HG03439 (cell line): ENCODE data around the gene UBE3D.
"Not testable (repeated sequence)": the region's sequence is repeated elsewhere in the genome, so short reads cannot be mapped to it uniquely, and the experiment has no call there.

Source experiments
- ATAC-seq: cut with Tn5 transposase; IDR thresholded peaks from one replicate; pipeline ENCODE4 v1.9.1; 2021; ENCODE audit warnings: mild to moderate bottlenecking, moderate library complexity; ENCODE audit not compliant: unreplicated experiment

UBE3D gene

DNA sequence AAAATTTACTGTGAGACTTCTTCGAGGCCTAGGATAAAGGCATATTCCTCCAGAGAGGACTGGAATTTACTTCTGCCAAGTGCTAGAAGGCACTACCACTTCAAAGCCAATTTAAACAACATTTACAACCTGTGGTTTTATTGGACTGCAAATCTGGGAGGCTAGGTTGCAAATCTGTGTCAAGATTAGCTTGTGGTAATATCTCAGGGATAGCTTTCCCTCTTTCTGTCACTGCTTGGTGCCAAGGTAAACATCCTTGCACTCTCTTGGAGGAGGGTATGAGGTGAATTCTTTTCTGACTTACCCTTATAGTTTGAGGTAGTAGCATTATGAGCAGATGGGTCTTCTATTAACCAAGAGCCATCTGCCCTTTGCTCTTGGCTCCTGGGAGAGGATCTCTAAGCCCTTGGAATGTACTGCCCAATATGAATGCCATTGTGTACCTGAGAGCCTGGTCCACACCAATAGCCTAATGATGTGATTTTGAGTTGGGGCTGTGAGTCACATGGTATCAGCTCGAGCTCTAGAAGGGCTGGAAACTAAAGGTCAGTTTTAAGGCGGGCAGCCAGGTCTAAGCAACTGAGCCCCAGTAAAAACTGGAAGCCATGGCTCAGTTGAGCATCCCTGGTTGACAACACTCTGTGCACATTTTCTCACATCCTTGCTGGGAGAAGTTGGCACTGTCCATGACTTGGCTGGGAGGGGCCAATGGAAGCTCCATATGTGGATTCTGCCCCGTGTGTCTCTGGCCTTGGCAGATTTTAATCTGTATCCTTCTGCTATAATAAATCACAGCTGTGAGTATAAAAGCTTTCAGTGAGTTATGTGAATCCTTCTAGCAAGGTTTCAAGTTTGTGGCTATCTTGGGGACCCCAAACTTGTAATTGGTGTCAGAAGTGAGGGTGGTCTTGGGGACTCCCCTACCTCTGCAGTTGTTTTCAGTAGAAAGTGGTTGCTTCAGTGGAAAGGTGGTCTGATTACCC is 188.1 kb downstream of the UBE3D start:
- no peak for ATAC-seq

DNA sequence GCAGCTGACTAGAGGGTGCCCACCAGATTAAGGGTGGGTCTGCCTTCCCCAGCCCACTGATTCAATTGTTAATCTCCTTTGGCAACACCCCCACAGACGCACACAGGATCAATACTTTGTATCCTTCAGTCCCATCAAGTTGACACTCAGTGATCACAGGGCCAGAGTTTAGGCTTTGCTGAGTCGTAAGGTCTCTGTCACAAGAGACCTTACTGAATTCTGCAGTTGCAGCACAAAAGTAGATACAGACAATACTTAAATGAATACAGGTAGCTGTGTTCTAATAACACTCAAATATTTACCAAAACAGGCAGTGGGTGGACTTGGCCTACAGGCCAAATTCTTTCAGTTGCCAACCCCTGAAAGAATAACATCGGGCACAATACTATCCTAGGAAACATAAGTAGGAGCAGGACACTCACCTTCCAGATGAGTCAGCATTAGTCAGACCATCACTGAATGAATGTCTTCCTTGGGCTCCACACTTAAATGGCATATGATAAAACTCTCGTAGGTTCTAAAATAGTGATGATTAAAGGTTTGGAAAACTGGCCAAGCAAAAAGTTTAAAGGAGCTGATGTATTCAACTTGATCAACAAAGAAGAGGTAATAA is 190.0 kb downstream of the UBE3D start:
- no peak for ATAC-seq

DNA sequence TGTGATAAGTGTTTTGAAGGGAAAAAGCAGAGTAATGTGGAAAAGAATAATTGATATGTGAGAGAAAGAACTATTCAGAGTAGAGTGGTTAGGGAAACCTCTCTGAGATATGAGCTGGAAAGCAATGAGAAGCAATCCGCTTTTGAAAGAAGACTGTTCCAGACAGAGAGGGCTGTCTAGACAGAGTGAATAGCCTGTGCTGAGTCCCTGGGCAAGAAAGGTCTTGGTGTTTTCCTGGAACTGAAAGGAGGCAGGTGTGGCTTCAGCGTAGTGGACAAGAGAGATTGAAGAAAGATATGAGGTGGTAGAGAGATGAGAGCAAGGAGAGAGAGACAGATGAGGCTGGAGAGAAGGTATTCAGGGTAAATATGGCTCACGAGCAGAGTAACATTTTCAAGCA is 190.8 kb downstream of the UBE3D start:
- no peak for ATAC-seq

DNA sequence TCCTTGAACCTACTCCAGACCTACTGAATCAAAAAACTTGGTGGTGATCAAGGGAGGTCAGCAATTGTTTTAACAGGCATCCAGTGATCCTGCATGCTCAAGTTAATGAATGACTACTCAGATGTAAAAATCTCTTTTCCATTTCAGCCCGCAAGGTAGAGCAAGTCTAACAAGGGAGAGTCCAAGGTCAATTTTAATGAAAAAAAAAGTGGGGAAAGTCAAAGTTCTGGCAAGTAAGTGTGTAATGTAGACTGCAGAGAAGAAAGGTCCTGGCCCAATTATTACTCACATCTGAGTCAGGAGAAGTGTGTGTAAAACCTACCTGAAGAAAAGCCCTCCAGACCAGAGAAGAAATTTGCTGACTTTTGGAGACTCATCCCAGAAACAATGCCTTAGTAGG is 193.5 kb downstream of the UBE3D start:
- no peak for ATAC-seq

DNA sequence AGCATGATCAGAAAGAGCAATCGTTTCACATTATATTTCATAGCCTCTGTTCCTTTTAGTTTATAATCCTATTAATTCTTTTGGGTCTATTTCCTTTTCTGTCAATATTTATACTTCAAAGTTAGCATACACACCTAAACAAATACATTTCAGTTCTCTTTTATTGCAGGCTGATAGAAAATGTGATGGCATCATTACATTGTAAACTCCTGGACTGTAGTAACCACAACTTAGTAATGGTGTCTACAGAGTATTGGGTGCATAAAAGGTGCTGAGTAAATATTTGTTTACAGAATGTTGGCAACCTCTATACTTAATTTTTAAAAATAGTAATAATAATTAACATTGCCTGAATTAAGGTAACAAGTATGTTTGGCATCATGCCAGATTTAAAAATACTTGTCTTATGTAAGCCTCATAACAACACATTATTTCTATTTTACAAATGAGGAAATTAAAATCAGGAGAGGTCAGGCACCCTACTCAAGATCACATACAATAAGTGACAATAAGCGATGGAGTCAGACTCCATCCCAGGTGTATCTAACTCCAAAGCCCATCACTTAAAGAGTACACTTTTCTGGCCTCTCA is 195.0 kb downstream of the UBE3D start:
- ATAC-seq = no peak

DNA sequence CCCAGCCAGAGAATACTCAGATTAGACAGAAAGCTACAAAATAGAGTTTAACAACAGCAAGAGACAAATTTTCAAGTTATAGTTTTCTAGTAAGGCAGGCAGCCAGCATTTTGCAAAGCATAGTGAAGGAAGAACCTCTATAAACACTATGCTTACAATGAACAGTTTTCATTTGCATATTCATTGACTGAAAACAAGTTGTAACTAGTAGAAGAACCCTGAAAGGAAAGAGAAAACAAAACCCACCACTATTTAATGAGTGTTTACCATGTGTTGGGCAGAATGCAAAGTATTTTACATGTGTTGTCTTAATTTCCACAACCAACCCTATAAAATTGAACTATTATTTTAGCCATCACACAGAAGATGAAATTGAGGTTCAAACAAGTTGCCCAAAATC is 196.1 kb downstream of the UBE3D start:
- ATAC-seq = no peak

DNA sequence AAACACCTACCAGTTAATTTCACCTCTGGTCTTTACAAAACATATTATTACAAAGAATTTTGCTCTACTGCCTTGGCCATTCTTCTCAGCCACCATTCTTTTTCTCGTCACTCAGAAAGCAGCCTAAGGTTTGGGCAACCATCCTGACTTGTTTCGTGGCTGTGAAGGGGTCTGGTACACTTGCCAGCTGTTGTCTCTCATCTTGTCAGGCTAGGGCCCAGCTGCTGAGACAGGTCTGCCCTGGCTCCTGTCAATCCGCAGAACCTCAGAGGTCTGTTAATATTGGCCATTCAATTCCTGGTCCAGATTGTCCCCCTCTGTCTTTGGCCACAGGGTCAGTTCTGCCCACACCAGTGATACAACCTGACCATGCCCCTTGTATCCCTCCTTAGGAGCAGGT is 197.7 kb downstream of the UBE3D start:
- no peak for ATAC-seq

DNA sequence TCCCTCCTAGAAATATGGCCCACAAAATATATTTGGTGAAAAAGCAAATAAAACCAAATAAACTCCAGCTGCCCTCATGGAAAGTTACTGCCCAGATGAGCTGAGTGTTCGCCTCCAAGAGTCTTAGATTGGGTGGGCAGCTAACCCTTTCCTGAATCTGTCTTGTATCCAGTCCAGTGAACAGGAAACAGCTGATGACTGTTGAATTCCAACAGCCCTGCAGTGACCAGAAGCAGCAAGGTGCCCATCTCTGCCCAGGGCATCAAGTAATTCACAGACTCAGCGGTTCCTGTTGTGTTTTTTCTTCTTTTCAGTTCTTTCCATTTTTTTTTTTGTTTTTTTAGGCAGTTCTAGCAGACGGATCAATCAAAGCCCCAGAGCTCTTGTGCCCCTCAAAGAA is 199.2 kb downstream of the UBE3D start:
- ATAC-seq = no peak

DNA sequence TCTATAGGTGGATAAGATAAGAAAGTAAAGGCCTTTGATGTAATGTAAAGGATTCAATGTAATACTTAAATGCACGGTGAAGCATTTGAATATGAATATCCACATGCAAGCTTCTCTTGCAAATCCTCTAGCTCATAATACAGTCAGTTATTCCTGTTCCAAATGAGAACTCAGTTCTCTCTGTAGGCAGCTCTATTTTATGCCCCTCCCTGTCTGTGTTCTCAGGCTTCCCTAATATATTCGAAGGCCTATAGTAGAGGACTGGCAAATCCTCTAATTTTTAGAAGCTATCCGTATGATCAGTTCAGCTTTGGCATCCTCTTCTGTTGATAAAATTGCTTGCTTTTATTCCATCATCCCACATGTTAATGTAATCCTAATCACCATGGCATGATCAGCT is 200.2 kb downstream of the UBE3D start:
- no peak for ATAC-seq

DNA sequence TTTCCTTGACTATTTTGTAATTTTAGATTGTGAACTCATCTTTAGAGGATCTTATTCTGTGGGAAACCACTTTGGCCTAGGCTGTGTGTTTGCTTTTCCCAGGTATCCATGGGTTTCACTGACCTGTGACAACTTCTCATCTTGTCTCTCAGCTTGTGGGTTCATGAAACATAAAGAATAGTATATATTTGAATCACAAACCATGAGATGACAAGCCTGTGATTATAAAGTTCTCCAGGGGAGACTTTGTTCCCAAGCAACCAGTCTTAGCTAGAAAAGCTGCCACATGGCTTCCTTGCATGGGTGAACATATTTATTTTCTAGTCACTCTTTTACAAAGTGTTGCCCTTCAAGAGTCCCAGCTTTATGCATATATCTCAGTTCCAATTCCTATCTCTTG is 201.9 kb downstream of the UBE3D start:
- ATAC-seq = no peak

DNA sequence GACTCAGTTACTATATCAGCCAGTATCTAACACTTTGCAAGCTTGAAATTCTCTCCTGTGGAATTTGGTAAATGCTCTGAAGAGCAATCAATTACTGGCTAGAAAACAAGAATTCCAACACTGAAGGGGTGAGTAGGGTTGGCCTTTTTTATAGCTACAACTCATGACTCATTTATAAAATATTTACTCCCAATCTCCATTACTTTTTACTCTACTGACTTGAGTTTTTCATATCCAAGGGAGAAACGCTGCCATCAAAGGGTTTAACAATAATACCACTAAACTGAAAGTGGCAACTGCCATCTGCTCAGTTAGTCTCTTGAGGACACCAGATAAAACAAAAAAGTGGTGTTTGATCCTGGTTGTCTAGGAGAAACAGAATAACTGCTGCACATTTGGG is 203.1 kb downstream of the UBE3D start:
- no peak for ATAC-seq

DNA sequence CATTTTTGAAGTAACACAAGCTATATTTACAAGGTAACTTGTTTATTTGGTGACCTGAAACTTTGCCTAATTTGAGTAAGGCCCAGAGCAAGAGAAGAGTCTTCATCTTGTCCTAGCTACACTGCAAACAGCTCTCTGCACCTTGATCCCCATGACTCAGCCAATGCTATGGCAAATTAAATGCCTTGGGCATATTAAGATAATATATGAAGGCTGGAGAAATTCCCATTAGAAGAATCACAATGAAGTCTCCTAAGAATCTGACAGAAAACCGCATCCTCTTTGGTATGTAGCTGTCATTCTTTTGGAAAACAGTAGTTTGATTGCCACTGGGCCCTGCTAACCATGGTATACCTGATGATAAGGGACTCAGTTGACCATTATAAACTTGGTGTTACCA is 204.5 kb downstream of the UBE3D start:
- no peak for ATAC-seq

DNA sequence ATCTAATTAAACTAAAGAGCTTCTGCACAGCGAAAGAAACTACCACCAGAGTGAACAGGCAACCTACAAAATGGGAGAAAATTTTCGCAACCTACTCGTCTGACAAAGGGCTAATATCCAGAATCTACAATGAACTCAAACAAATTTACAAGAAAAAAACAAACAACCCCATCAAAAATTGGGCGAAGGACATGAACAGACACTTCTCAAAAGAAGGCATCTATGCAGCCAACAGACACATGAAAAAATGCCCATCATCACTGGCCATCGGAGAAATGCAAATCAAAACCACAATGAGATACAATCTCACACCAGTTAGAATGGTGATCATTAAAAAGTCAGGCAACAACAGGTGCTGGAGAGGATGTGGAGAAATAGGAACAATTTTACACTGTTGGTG is 209.6 kb downstream of the UBE3D start:
- not testable (repeated sequence) for ATAC-seq

DNA sequence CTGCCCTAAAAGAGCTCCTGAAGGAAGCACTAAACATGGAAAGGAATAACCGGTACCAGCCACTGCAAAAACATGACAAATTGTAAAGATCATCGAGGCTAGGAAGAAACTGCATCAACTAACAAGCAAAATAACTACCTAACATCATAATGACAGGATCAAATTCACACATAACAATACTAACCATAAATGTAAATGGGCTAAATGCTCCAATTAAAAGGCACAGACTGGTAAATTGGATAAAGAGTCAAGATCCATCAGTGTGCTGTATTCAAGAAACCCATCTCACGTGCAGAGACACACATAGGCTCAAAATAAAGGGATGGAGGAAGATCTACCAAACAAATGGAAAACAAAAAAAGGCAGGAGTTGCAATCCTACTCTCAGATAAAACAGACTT is 212.7 kb downstream of the UBE3D start:
- not testable (repeated sequence) for ATAC-seq

DNA sequence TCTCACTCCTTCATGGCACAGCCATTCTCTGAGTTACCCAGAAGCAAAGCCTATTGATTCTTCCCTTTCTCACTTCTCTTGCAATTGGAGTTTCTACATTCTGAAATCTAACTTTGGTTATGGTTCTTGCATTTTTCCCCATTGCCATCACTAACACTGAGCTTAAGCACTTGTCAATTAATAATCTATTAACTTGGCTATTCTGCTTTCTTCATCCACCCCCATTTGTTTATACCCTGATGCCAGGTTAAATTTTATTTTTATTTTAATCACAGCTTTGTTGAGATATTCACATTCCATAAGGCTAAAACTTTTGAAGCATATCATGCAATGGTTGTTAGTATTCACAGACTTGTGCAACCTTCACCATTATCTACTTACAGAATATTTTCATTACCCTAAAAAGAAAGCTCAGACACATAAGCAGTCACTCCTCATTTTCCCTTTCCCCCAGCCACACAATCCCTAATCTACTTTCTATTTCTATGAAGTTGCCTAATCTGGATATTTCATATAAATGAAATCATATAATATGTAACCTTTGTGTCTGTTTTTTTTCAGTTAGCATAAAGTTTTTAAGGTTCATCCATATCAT is 222.3 kb downstream of the UBE3D start:
- no peak for ATAC-seq

DNA sequence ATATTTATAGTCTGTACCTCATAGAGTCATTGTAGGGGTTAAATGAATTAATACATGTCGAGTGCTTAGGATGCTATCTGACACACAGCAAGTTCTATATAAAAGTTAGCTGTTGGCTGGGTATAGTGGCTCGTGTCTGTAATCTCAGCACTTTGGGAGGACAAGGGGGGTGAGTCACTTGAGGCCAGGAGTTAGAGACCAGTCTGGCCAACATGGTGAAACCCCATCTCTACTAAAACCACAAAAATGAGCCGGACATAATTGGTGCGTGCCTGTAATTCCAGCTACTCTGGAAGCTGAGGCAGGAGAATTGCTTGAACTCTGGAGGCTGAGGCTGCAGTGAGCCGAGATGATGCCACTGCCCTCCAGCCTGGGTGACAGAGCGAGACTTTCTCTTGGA is 222.9 kb downstream of the UBE3D start:
- no peak for ATAC-seq
